Transverse colon (tissue), 4 donors: Measurements from ENCODE around the gene TUBD1. TPM values are rescaled to one million over a fixed set of nuclear protein-coding genes. Genes with fewer than 3 reads are reported as not detected.

Source experiments
- DNase-seq: peaks from one replicate; pipeline ENCODE4 v3.0.0-alpha.2; 2019
- H3K27ac ChIP-seq, 4 donors: fragments of 200-600 bp; sonication (generic); 2 replicates each; pipeline ENCODE4 v1.5.1; 2016 to 2018; ENCODE audit warnings: inconsistent platforms in 4 of 4
- H3K27me3 ChIP-seq: fragments of 200-600 bp; sonication (generic); 2 replicates; pipeline ENCODE4 v1.5.1; 2017; ENCODE audit warnings: inconsistent platforms
- H3K36me3 ChIP-seq, 4 donors: fragments of 200-600 bp; sonication (generic); 2 replicates each; pipeline ENCODE4 v1.5.1; 2017 to 2019; ENCODE audit warnings: inconsistent platforms in 4 of 4
- H3K4me1 ChIP-seq, 4 donors: fragments of 200-600 bp; sonication (generic); 2 replicates each; pipeline ENCODE4 v1.5.1; 2017 to 2020; ENCODE audit warnings: inconsistent platforms in 4 of 4
- H3K4me3 ChIP-seq, 4 donors: fragments of 200-600 bp; sonication (generic); 1 replicate in 1 of 4; 2 replicates in 3 of 4; pipeline versions ENCODE4 v1.5.1 to v1.6.1; 2017 to 2019; ENCODE audit warnings: inconsistent platforms in 4 of 4
- H3K9me3 ChIP-seq, 2 donors: fragments of 200-600 bp; sonication (generic); 2 replicates each; pipeline ENCODE4 v1.5.1; 2017 to 2019; ENCODE audit warnings: inconsistent platforms in 2 of 2
- EP300 ChIP-seq: sonication (generic); formaldehyde crosslinking; IDR thresholded peaks from one replicate; pipeline ENCODE4 v1.6.1; 2017; ENCODE audit warnings: antibody characterized with exemption, low read depth
- POLR2A ChIP-seq: fragments of 450-650 bp; IDR thresholded peaks from one replicate; pipeline ENCODE4 v1.6.1; 2016; ENCODE audit warnings: antibody characterized with exemption, mild to moderate bottlenecking, moderate library complexity
- POLR2AphosphoS5 ChIP-seq, 3 donors: sonication (generic); formaldehyde crosslinking; IDR thresholded peaks; one replicate each; pipeline ENCODE4 v1.6.1; 2016; ENCODE audit warnings: antibody characterized with exemption in 3 of 3
- WGBS, 2 donors: methylation state at CpG; one replicate each; pipeline ENCODE4 v1.1.5; 2018; ENCODE audit warnings: low coverage in 1 of 2; 5-methylcytosine and 5-hydroxymethylcytosine counted together
- in situ Hi-C, 4 donors: fragments of 200-750 bp; cut with MboI; loops; one replicate each; pipeline versions ENCODE4 v1.15.0 to v1.15.1; 2017; ENCODE audit warnings: low sequenced_read_pairs in 3 of 4, low pct_ligation_motif_present in 1 of 4, low pct_unique_long_range_greater_than_20kb in 1 of 4
- intact Hi-C: fragments of 100-400 bp; cut with DNase I; formaldehyde crosslinking; loops from one replicate; pipeline ENCODE4 v1.15.1; 2023; ENCODE audit warnings: low total_unique reads
- total RNA-seq, 4 donors: library from RNA; depleted of rRNA; stranded (reverse); fragments of >200 nt; gene quantifications; one replicate each; pipeline ENCODE4 v1.1.0, GENCODE V29; 2016
- TF ChIP-seq, protein P1 (sequence below), 5 experiments: fragments of 200-600 bp in 3 of 5; fragments of 450-650 bp in 2 of 5; sonication (generic) in 3 of 5; IDR thresholded peaks; 1 replicate in 2 of 5; 2 replicates in 3 of 5; pipeline ENCODE4 v1.5.1; 2016 to 2017; ENCODE audit warnings: antibody characterized with exemption in 5 of 5, inconsistent platforms in 3 of 5, mild to moderate bottlenecking in 2 of 5, moderate library complexity in 1 of 5

Gene TUBD1
- total RNA-seq, 4 donors from 2014 or later, result 0.80 to 13.3 (median 4.1) TPM

DNA sequence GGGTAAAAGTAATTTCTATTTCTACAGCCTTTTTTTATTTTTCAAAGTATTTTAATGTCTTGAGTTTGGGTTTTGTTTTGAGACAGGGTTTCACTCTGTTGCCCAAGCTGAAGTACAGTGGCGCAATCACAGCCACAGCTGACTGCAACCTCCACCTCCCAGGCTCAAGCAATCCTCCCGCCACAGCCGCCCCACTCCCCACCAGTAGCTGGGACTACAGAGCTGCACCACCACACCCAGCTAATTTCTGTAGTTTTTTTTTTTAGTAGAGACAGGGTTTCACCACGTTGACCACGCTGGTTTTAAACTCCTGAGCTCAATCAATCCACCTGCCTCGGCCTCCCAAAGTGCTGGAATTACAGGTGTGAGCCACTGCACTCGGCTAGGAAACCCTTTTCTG lies 44.0 kb downstream of the TUBD1 start:
- in situ Hi-C loops, result no loop called here
- Histone ChIP-seq H3K9me3 (no peaks in the 10 kb centered on the region), H3K36me3 (no peaks in the 10 kb centered on the region), H3K27ac (peak overlapping the region; percentile 91 to 99 (median 95)), H3K4me3 (peak overlapping the region in 2 of 4 donors; percentile 2 to 35), H3K4me1 (peaks cover 52 to 98% (median 94%) of the 10 kb centered on the region in 4 donors), H3K27me3 (no peaks in the 10 kb centered on the region)
- peak; percentile 81 for DNase-seq
- TF ChIP-seq POLR2A (peak; percentile 24), POLR2AphosphoS5 (IDR thresholded peaks at IDR 0.05) (peak; percentile 1 to 52 (median 24)), EP300 (no peak)
- TF ChIP-seq, protein P1, sequence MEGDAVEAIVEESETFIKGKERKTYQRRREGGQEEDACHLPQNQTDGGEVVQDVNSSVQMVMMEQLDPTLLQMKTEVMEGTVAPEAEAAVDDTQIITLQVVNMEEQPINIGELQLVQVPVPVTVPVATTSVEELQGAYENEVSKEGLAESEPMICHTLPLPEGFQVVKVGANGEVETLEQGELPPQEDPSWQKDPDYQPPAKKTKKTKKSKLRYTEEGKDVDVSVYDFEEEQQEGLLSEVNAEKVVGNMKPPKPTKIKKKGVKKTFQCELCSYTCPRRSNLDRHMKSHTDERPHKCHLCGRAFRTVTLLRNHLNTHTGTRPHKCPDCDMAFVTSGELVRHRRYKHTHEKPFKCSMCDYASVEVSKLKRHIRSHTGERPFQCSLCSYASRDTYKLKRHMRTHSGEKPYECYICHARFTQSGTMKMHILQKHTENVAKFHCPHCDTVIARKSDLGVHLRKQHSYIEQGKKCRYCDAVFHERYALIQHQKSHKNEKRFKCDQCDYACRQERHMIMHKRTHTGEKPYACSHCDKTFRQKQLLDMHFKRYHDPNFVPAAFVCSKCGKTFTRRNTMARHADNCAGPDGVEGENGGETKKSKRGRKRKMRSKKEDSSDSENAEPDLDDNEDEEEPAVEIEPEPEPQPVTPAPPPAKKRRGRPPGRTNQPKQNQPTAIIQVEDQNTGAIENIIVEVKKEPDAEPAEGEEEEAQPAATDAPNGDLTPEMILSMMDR (IDR thresholded peaks at IDR 0.05), result no peak
- WGBS, 2 donors, result 28 to 34% methylated on average over 7 of the region's 7 CpGs
- intact Hi-C loops, result no loop called here

DNA sequence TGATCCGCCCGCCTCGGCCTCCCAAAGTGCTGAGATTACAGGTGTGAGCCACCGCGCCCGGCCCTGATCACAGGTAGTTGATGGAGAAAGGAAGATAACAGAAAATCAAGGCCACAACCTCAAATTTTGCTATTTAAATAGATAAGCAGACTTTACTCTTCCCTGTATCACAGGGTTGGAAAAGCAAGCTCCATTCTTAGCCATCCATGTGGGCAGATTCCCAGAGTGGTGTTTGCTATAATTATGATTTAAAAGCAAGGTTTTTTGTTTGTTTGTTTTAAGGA lies 44.4 kb downstream of the TUBD1 start:
- no peaks in the 10 kb centered on the region for H3K36me3 ChIP-seq
- DNase-seq, result no peak
- TF ChIP-seq POLR2A (no peak), POLR2AphosphoS5 (IDR thresholded peaks at IDR 0.05) (no peak), EP300 (no peak)
- TF ChIP-seq, protein P1 (IDR thresholded peaks at IDR 0.05), result no peak
- in situ Hi-C loops (no loop called here), intact Hi-C loops (no loop called here)
- WGBS, 2 donors, result 68% methylated on average over 6 of the region's 6 CpGs; no CpG with 5 or more reads in 1 of the 2 donors
- H3K27me3 ChIP-seq, result no peaks in the 10 kb centered on the region
- H3K4me3 ChIP-seq, result peak overlapping the region in 2 of 4 donors; percentile 6 to 35
- H3K27ac ChIP-seq, result peak overlapping the region; percentile 91 to 99 (median 95)
- peaks cover 47 to 98% (median 91%) of the 10 kb centered on the region in 4 donors for H3K4me1 ChIP-seq
- H3K9me3 ChIP-seq, result no peaks in the 10 kb centered on the region

DNA sequence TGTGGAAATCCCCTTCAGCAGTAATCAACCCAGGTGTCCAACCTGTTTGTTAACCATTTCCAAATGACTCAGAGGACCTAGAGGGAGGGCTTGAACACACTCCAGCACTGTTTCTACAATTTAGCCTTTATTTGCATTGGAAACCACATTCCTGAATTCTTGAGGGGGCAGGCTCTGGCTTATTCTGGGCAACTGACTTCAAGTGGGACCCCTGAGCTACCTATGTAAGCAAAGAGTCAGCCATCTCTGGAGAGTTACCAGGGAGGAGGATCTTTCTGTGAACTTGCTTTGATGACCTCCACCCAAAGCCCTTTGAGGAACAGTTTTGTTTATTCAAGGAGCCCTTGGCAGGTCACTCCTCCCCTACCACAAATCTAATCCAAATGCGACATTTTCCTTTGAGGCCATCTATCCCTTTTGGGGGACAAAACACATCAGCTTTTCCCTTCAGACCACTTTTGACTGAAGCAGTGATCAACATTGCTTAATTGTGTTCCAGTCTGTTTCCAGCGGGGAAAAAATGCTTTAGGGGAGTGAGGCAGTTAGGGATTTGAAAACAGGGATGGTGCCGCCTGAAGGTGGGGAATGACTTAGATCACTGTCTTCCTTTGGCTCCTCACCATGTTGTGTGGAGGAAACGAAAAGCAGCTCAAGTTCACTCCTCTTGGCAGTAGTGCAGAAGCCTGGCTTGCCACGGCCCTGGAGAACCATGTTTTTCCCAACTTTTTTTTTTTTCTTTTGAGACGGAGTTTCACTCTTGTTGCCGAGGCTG lies 46.2 kb downstream of the TUBD1 start:
- H3K4me1 ChIP-seq, result peaks cover 35 to 96% (median 84%) of the 10 kb centered on the region in 4 donors
- H3K36me3 ChIP-seq, result no peaks in the 10 kb centered on the region
- peak overlapping the region in 1 of 4 donors; percentile 10 for H3K4me3 ChIP-seq
- H3K9me3 ChIP-seq, result no peaks in the 10 kb centered on the region
- no peaks in the 10 kb centered on the region for H3K27me3 ChIP-seq
- DNase-seq, result peak; percentile 51
- in situ Hi-C loops (no loop called here), intact Hi-C loops (no loop called here)
- 7 to 24% methylated on average over 4 to 7 of the region's 7 CpGs for WGBS, 2 donors
- TF ChIP-seq EP300 (no peak), POLR2AphosphoS5 (IDR thresholded peaks at IDR 0.05) (peak in 2 of 3 donors; percentile 58 to 66), POLR2A (peak; percentile 13)
- TF ChIP-seq, protein P1 (IDR thresholded peaks at IDR 0.05), result peak in 1 of 5 experiments; percentile 14
- peak overlapping the region; percentile 91 to 99 (median 95) for H3K27ac ChIP-seq

DNA sequence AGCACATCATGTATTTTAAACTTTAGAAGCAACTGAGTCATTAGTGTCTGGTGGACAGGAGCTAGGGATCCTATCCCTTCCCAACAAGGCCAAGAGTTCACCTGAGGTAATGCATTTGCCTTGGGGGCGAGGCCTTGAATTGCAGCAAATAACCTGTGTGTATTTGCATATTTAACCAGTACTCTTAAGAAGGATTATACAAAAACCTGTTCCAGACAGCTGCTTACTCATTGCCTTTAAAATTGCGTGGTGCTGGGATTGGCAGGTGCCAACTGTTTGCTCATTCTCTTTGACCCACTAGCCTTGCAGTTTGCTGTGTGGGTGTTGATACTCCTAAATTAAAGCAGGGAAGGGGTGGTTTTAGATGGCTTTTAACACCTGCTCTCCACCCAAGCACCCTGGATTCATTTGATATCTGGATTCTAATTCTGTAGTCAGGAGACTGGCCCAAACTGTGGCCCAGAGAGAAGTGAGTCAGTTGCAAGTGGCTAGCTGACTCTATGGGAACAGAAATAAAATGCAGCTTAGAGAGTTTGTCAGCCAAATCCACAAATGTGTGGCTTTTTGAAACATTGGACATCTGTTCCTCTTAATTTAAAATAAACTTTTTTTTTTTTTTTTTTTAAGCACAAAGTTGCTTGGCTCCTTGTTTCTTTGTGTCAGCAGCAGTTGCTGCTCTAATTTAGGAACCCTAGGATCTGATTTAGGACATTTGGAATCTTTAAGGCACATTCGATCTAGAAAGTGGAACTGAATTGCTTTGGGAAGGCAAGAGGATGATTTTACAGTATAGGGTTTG lies 46.9 kb downstream of the TUBD1 start:
- Histone ChIP-seq H3K36me3 (peaks cover 0 to 5% (median 0%) of the 10 kb centered on the region in 4 donors), H3K4me3 (no peak overlapping the region), H3K9me3 (no peaks in the 10 kb centered on the region), H3K4me1 (peaks cover 29 to 88% (median 76%) of the 10 kb centered on the region in 4 donors), H3K27me3 (no peaks in the 10 kb centered on the region), H3K27ac (peak overlapping the region; percentile 91 to 99 (median 95))
- in situ Hi-C loops, result no loop called here
- DNase-seq, result peak; percentile 81
- WGBS, 2 donors, result 18 to 29% methylated on average over 2 to 3 of the region's 3 CpGs
- peak; percentile 55 for TF ChIP-seq POLR2A
- TF ChIP-seq EP300, result peak; percentile 34
- TF ChIP-seq, protein P1 (IDR thresholded peaks at IDR 0.05), result peak in 2 of 5 experiments; percentile 41 to 44
- TF ChIP-seq POLR2AphosphoS5 (IDR thresholded peaks at IDR 0.05), result peak; percentile 48 to 89 (median 76)
- intact Hi-C loops, result no loop called here
